ENCODE results near the gene MON2.

- TF ChIP-seq ELK1 (IDR thresholded peaks at IDR 0.05; ENCODE audit: low read depth, low read length) (no peak), BHLHE40 (IDR thresholded peaks at IDR 0.05; ENCODE audit: borderline replicate concordance in 1 of 2, low read depth in 2 of 2, low read length in 1 of 2) (no peak), RFX5 (IDR thresholded peaks at IDR 0.05; ENCODE audit: low read depth, low read length) (no peak), HDAC6 (IDR thresholded peaks at IDR 0.05; ENCODE audit: unreplicated experiment) (no peak), EZH2 (IDR thresholded peaks at IDR 0.05; ENCODE audit: borderline replicate concordance, control insufficient read depth, low read depth, low read length) (no peak), ZNF274 (IDR thresholded peaks at IDR 0.05; ENCODE audit: insufficient read depth, insufficient read length) (no peak), BRCA1 (IDR thresholded peaks at IDR 0.05; ENCODE audit: low read depth, low read length) (no peak), CTCF (IDR thresholded peaks at IDR 0.05 in 2 of 3, conservative IDR thresholded peaks at IDR 0.05 in 1 of 3; ENCODE audit: control insufficient read depth in 2 of 3, extremely low read depth in 1 of 3, insufficient read depth in 1 of 3, low read depth in 3 of 3, low read length in 3 of 3) (no peak)
Observed at GRCh38 chr12:62484233-62484632, 17.6 kb downstream of the MON2 start.
